GM12878 (cell line): ENCODE data around the gene DMBX1. TPM values are rescaled to one million over a fixed set of nuclear protein-coding genes. Genes with fewer than 3 reads are reported as not detected.

ENCODE experiments used
- ATAC-seq: fragments of 200-7000 bp; cut with Tn5 transposase; 3 replicates; pipeline ENCODE4 v1.9.1; 2020; ENCODE audit warnings: mild to moderate bottlenecking, moderate library complexity
- BruUV-seq: library from RNA; stranded (reverse); fragments of 400-500 nt; replicated peaks from 2 replicates; lab custom pipeline; 2021; lab: Mats Ljungman, UMichigan
- CTCF ChIA-PET: fragments of 300-600 bp; sonication (Branson Sonifier 250); formaldehyde crosslinking; extraction: SDS; loops from one replicate; lab custom pipeline; 2021; ENCODE audit warnings: inconsistent platforms; lab: Yijun Ruan, JAX
- POLR2A ChIA-PET: fragments of 350-600 bp; formaldehyde crosslinking; extraction: SDS; loops from one replicate; lab custom pipeline; 2021; ENCODE audit warnings: inconsistent platforms; lab: Charles Lee
- RAD21 ChIA-PET: fragments of 300-600 bp; sonication (Branson Sonifier 250); formaldehyde crosslinking; loops from one replicate; lab custom pipeline; 2023; ENCODE audit warnings: antibody characterized with exemption; ENCODE audit not compliant: unreplicated experiment; lab: Charles Lee
- SMC1A ChIA-PET: fragments of 300-600 bp; sonication (Branson Sonifier 250); formaldehyde crosslinking; loops from one replicate; lab custom pipeline; 2023; ENCODE audit not compliant: unreplicated experiment, uncharacterized antibody; lab: Charles Lee
- DNase-seq: peaks from one replicate; pipeline ENCODE4 v3.0.0-alpha.2; 2011; ENCODE audit warnings: low read depth, low spot score
- FAIRE-seq: peaks from 3 replicates; lab custom pipeline; 2011; peaks lifted over from hg19 to GRCh38; lab: Jason Lieb, UNC
- H2AFZ ChIP-seq: 2 replicates; pipeline ENCODE4 v1.6.0; 2011; ENCODE audit warnings: low read depth, low read length, control low read depth; ENCODE audit not compliant: control insufficient read depth
- H3K27ac ChIP-seq: 2 replicates; pipeline ENCODE4 v1.5.1; 2011; ENCODE audit warnings: control low read depth; ENCODE audit not compliant: control insufficient read depth, insufficient read depth
- H3K27me3 ChIP-seq, 2 experiments: replicated peaks in 1 of 2; 2 replicates each; pipeline versions ENCODE4 v1.6.0 to v1.6.1; 2011; ENCODE audit warnings: low read length in 1 of 2; ENCODE audit not compliant: control insufficient read depth in 2 of 2, insufficient read depth in 2 of 2
- H3K36me3 ChIP-seq, 2 experiments: 2 replicates each; pipeline ENCODE4 v1.5.1; 2011; ENCODE audit warnings: low read length in 1 of 2; ENCODE audit not compliant: control insufficient read depth in 2 of 2, insufficient read depth in 2 of 2
- H3K4me1 ChIP-seq: 2 replicates; pipeline ENCODE4 v1.6.1; 2011; ENCODE audit warnings: mild to moderate bottlenecking, low read length, moderate library complexity, mixed read lengths; ENCODE audit not compliant: control insufficient read depth, insufficient read depth
- H3K4me2 ChIP-seq: 2 replicates; pipeline ENCODE4 v1.6.0; 2011; ENCODE audit warnings: control low read depth; ENCODE audit not compliant: control insufficient read depth, insufficient read depth
- H3K4me3 ChIP-seq: fragments of 200-600 bp; sonication (generic); 2 replicates; pipeline ENCODE4 v1.5.1; 2016
- H3K79me2 ChIP-seq: 2 replicates; pipeline ENCODE4 v1.6.0; 2011; ENCODE audit warnings: low read length; ENCODE audit not compliant: control insufficient read depth, insufficient read depth
- H3K9ac ChIP-seq: 2 replicates; pipeline ENCODE4 v1.8.0; 2011; ENCODE audit warnings: low read length, control low read depth, mixed read lengths; ENCODE audit not compliant: control insufficient read depth, insufficient read depth
- H3K9me3 ChIP-seq: replicated peaks from 3 replicates; pipeline ENCODE4 v1.5.1; 2011; ENCODE audit warnings: mild to moderate bottlenecking, low read length; ENCODE audit not compliant: control insufficient read depth, insufficient read depth
- H4K20me1 ChIP-seq: 2 replicates; pipeline ENCODE4 v1.6.0; 2011; ENCODE audit not compliant: control insufficient read depth, insufficient read depth
- ATF7 ChIP-seq: fragments of 450-650 bp; IDR thresholded peaks from 2 replicates; pipeline ENCODE4 v1.6.1; 2016; ENCODE audit warnings: low read depth, mild to moderate bottlenecking
- CBFB ChIP-seq: IDR thresholded peaks from 2 replicates; pipeline ENCODE4 v1.6.1; 2016; ENCODE audit warnings: antibody characterized with exemption, low read depth
- ETV6 ChIP-seq, 2 experiments: fragments of 450-650 bp in 1 of 2; IDR thresholded peaks in 1 of 2; conservative IDR thresholded peaks in 1 of 2; 2 replicates each; pipeline ENCODE4 v1.6.1; 2014; ENCODE audit warnings: antibody characterized with exemption in 1 of 2, borderline replicate concordance in 1 of 2, low read depth in 1 of 2, mild to moderate bottlenecking in 1 of 2, moderate library complexity in 1 of 2
- EZH2 ChIP-seq: IDR thresholded peaks from 2 replicates; pipeline ENCODE4 v1.6.1; 2012; ENCODE audit warnings: low read depth, mild to moderate bottlenecking, control low read depth, inconsistent platforms, low read length, borderline replicate concordance; ENCODE audit not compliant: control insufficient read depth
- LARP7 ChIP-seq: fragments of 450-650 bp; IDR thresholded peaks from 2 replicates; pipeline ENCODE4 v1.6.1; 2017; ENCODE audit warnings: mild to moderate bottlenecking
- ZNF622 ChIP-seq: fragments of 450-650 bp; IDR thresholded peaks from 2 replicates; pipeline ENCODE4 v1.6.1; 2017; ENCODE audit warnings: mild to moderate bottlenecking, inconsistent platforms
- WGBS: methylation state at CpG from one replicate; pipeline ENCODE4 v1.1.6; 2016; ENCODE audit warnings: low lambda C conversion rate; ENCODE audit not compliant: insufficient replicate concordance, insufficient coverage; ENCODE audit errors: missing lambda C conversion rate; 5-methylcytosine and 5-hydroxymethylcytosine counted together
- in situ Hi-C: fragments of 300-500 bp; cut with MboI; formaldehyde crosslinking; loops from 9 replicates; pipeline ENCODE4 v1.14.3; 2018; ENCODE audit warnings: mixed read lengths
- intact Hi-C: fragments of 100-400 bp; cut with micrococcal nuclease; formaldehyde crosslinking; loops from one replicate; pipeline ENCODE4 v1.14.2; 2022; ENCODE audit not compliant: unreplicated experiment
- polyA plus RNA-seq, 11 experiments: library from polyadenylated mRNA; depleted of rRNA in 4 of 11; unstranded in 6 of 11; stranded (reverse) in 5 of 11; fragments of >200 nt; fragmentation: Nextera tagmentation in 4 of 11; fragmentation: Illumina TruSeq in 1 of 11; extraction: Ambion mirVana in 4 of 11; extraction: Trizol in 1 of 11; gene quantifications; 1 replicate in 1 of 11; 2 replicates in 10 of 11; pipeline versions ENCODE4 v1.2.1 to v1.2.3, GENCODE V29; 2011 to 2016; ENCODE audit warnings: inconsistent platforms in 2 of 11, missing spikeins in 2 of 11, low read depth in 1 of 11
- total RNA-seq, 4 experiments: library from RNA; depleted of rRNA in 3 of 4; stranded (reverse); fragments of >200 nt in 3 of 4; fragmentation: Illumina TruSeq in 1 of 4; extraction: Trizol in 1 of 4; gene quantifications; 2 replicates each; pipeline versions ENCODE4 v1.2.1 to v1.2.3, GENCODE V29; 2013 to 2021
- TF ChIP-seq, protein P1 (sequence below): fragments of 450-650 bp; IDR thresholded peaks from 2 replicates; pipeline ENCODE4 v1.6.1; 2017; ENCODE audit warnings: low read depth, mild to moderate bottlenecking, moderate library complexity
- TF ChIP-seq, protein P2 (sequence below): IDR thresholded peaks from 2 replicates; pipeline ENCODE4 v1.6.1; 2011; ENCODE audit warnings: borderline replicate concordance, low read depth, mild to moderate bottlenecking, moderate library complexity, mixed read lengths, low read length; ENCODE audit not compliant: insufficient read depth; ENCODE audit errors: extremely low read length
- TF ChIP-seq, protein P3 (sequence below): IDR thresholded peaks from 2 replicates; pipeline ENCODE4 v1.6.1; 2012; ENCODE audit warnings: low read length, inconsistent platforms

DMBX1 gene
- total and polyA plus RNA-seq, 10 of the 15 experiments (the other 5 are each of a cell fraction or from before 2014, with no cell fraction given) = 0.03 TPM; not detected in 9

DNA sequence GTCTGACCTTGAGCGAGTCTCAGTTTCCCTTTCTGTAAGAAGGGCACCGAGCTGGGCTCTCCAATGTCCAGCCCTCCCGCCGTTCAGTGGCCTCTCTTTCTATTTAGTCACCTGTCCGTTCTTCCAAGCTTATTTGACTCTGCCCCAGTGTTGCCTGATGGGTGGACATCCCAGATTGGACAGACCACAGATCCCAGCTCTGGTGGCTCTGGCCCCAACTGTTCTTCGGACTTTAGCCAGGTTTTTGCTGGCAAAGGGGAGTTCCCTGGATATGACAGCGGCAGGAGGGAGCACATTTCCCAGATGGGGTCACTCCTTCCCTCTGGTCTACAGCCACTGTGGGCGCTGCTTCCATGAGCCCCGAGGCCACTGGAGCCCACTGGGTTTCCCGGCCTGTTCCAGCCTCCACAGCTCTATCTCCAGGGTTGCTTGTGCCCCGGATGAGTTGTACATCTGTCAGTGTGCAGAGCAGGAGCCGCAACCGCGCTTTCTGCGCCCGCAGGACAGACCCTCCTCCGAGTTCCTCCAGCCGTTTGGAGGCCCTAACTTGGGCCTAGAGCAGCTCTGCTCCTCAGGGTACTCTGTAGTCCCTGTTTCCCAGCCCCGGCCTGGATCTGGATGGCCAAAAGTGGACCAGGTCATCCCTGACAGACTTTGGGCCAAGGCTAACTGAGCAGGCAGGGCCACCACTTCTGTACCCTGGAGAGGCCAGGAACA lies 3.8 kb downstream of the DMBX1 start:
- in situ Hi-C loops = no loop called here
- no peaks in the 10 kb centered on the region for H4K20me1 ChIP-seq
- H3K36me3 ChIP-seq = no peaks in the 10 kb centered on the region
- no peak overlapping the region for H3K4me3 ChIP-seq
- ATAC-seq (no peak), FAIRE-seq (no peak), DNase-seq (no peak)
- no peak overlapping the region for H3K9ac ChIP-seq
- no peaks in the 10 kb centered on the region for H3K4me1 ChIP-seq
- POLR2A ChIA-PET = interaction anchor here (0.6 kb wide), 1 partner anchor 927 kb away, joined by 3 read pairs; no protein-coding TSS in a partner anchor
- WGBS = 35% methylated on average over 19 of the region's 19 CpGs
- H3K4me2 ChIP-seq = no peak overlapping the region
- H3K79me2 ChIP-seq = no peaks in the 10 kb centered on the region
- BruUV-seq = no TSS peak
- TF ChIP-seq LARP7 (no peak), EZH2 (no peak), ETV6 (conservative IDR thresholded peaks at IDR 0.05 in 1 of 2, IDR thresholded peaks at IDR 0.05 in 1 of 2; ENCODE audit: borderline replicate concordance in 1 of 2, low read depth in 1 of 2) (no peak), ATF7 (no peak), CBFB (no peak), ZNF622 (no peak)
- TF ChIP-seq, protein P1, sequence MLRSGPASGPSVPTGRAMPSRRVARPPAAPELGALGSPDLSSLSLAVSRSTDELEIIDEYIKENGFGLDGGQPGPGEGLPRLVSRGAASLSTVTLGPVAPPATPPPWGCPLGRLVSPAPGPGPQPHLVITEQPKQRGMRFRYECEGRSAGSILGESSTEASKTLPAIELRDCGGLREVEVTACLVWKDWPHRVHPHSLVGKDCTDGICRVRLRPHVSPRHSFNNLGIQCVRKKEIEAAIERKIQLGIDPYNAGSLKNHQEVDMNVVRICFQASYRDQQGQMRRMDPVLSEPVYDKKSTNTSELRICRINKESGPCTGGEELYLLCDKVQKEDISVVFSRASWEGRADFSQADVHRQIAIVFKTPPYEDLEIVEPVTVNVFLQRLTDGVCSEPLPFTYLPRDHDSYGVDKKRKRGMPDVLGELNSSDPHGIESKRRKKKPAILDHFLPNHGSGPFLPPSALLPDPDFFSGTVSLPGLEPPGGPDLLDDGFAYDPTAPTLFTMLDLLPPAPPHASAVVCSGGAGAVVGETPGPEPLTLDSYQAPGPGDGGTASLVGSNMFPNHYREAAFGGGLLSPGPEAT = no peak
- TF ChIP-seq, protein P2, sequence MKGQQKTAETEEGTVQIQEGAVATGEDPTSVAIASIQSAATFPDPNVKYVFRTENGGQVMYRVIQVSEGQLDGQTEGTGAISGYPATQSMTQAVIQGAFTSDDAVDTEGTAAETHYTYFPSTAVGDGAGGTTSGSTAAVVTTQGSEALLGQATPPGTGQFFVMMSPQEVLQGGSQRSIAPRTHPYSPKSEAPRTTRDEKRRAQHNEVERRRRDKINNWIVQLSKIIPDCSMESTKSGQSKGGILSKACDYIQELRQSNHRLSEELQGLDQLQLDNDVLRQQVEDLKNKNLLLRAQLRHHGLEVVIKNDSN = no peak
- TF ChIP-seq, protein P3, sequence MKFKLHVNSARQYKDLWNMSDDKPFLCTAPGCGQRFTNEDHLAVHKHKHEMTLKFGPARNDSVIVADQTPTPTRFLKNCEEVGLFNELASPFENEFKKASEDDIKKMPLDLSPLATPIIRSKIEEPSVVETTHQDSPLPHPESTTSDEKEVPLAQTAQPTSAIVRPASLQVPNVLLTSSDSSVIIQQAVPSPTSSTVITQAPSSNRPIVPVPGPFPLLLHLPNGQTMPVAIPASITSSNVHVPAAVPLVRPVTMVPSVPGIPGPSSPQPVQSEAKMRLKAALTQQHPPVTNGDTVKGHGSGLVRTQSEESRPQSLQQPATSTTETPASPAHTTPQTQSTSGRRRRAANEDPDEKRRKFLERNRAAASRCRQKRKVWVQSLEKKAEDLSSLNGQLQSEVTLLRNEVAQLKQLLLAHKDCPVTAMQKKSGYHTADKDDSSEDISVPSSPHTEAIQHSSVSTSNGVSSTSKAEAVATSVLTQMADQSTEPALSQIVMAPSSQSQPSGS = no peak
- H2AFZ ChIP-seq = no peak overlapping the region
- intact Hi-C loops = no loop called here
- SMC1A ChIA-PET = no interaction called here
- no peak overlapping the region for H3K27ac ChIP-seq
- CTCF ChIA-PET = no interaction called here
- peaks cover 28 to 31% of the 10 kb centered on the region in 2 experiments for H3K27me3 ChIP-seq
- H3K9me3 ChIP-seq = no peaks in the 10 kb centered on the region
- RAD21 ChIA-PET = no interaction called here
